G401 (cell line): ENCODE measurements around the gene TNRC18. TPM values are rescaled to one million over a fixed set of nuclear protein-coding genes. Genes with fewer than 3 reads are reported as not detected.
"Not testable (repeated sequence)": the region's sequence is repeated elsewhere in the genome, so short reads cannot be mapped to it uniquely, and the experiment has no call there.

Experiments used
- DNase-seq: peaks from one replicate; pipeline ENCODE4 v3.0.0-alpha.2; 2015; ENCODE audit warnings: low spot score
- in situ Hi-C: cut with HindIII; loops from 2 replicates; pipeline ENCODE4 v1.10.0; 2016; ENCODE audit warnings: low sequenced_read_pairs, mixed read lengths
- total RNA-seq: library from RNA; depleted of rRNA; stranded (reverse); fragments of >200 nt; shearing (Covaris generic); gene quantifications from 2 replicates; pipeline ENCODE4 v1.2.3, GENCODE V29; 2014

TNRC18 gene
- total RNA-seq, 1 experiment from 2014 or later: 31.5 TPM

DNA sequence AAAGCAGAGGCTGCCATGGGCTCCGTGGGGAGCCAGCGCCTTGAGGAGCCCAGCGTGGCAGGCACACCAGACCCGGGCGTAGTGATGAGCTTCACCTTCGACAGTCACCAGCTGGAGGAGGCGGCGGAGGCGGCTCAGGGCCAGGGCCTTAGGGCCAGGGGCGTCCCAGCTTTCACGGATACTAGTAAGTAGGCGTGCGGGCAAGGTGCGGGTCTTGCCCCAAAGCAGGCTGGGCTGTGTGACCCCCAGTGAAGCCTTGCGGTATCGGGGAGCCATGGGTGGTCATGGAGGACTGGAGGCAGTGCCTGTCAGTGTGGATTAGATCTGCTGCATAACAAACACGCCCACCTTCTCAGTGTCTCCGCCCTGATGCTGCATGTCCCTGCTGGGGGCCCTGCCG is 135.8 kb downstream of the TNRC18 start:
- in situ Hi-C loops: no loop called here
- no peak for DNase-seq

GRCh38 chr7:5287373-5287772 is 136.3 kb downstream of the TNRC18 start:
- in situ Hi-C loops, DNase-seq: not testable (repeated sequence)

GRCh38 chr7:5286933-5287332 is 136.7 kb downstream of the TNRC18 start:
- DNase-seq: no peak
- in situ Hi-C loops: no loop called here

- peak; percentile 49 for DNase-seq
- in situ Hi-C loops: no loop called here
These were observed 139.0 kb downstream of the TNRC18 start for GRCh38 chr7:5284304-5285281.

GRCh38 chr7:5283421-5284303 is 140.0 kb downstream of the TNRC18 start:
- peak; percentile 4 for DNase-seq

GRCh38 chr7:5282543-5283316 is 140.9 kb downstream of the TNRC18 start, which contains the start of gene SLC29A4:
TSS of gene SLC29A4 (plus strand) at chr7:5282943. CDS start at chr7:5287817, 4,874 bp downstream.
- peak; percentile 31 for DNase-seq
- in situ Hi-C loops: no loop called here

More at GRCh38 chr7:5283421-5284303, 140.0 kb downstream of the TNRC18 start:
- in situ Hi-C loops: no loop called here

DNA sequence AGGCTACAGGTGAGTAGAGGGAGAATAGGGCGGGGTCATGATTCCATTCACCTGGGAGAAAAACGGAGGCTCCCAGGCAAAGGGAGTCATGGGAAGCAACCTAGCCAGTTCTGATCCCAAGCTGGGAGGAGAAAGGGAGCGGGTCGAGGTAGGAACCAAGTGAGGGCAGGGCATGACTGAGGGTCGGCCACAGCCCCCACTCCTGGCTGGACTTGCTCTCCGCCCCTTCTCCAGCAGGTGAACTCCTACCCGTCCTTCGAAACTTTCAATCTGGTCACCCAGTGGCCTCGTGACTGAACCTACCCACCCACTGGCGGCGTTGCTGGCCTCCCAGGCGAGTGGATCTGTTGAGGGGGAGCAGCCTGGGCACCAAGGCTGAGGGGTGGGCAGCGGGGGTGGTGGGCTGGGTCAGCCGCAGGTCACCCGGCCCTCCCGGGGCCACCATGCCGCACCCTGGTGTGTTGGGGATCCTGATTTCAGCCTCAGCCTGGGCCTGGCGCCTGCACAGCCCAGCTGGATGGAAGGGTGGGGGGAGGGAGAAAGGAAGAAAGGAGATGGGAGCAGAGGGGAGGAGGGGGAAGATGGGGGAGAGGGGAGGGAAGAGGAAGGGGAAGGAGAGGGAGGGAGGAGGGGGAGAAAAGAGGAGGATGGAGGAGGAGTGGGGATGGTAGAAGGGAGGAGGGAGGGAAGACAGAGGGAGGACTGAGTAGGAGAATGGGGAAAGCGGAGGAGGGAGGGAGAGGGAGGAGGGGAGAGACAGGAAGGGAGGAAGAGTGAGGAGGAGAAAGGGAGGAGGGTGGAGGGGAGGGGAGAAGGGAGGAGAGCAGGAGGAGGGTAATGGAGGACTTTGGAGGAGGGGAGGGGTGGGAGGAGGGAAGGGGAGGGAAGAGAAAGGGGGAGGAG is 141.8 kb downstream of the TNRC18 start:
- in situ Hi-C loops, DNase-seq: not testable (repeated sequence)

- in situ Hi-C loops: no loop called here
These were observed 143.9 kb downstream of the TNRC18 start for GRCh38 chr7:5279734-5280133.

DNA sequence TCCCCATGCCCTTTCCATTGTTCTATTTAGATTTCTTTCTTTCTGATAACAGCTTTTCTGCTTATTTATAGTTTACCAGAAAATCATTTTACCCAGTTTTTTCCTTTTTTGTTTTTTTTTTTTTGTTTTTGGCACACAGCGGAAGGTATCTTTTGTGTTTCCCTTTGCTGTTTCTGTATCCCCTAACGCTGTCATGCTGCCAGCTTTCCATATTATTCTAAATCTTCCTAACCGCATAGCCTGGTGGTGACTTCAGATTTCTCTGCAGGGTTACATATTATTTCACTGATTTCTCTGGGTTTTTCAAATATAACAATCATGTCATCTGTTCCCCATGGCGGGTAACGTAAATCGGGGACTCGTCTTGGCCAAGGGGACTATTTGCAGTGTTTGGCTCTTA is 144.9 kb downstream of the TNRC18 start:
- in situ Hi-C loops: no loop called here
- no peak for DNase-seq

More at GRCh38 chr7:5279734-5280133, 143.9 kb downstream of the TNRC18 start:
- DNase-seq: no peak

DNA sequence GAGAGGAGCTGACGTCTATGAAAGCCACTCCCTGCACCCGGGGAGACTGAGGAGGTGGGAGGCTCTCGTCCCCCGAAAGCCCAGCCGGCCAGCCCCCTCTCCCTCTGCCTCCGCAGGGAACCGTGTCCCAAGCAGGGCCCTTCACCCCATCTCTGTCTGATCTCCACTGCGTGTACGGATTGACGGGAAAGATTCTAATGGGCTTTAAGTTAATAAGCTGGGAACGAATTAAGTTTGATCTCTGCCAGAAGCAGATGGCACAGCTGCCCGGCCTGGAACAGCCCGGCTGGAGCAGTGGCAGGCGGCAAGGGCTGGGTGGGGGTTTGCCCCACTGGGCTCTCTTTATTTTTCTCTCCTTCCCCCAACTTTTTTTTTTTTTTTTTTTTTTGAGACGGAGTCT is 147.0 kb downstream of the TNRC18 start:
- DNase-seq: no peak
- in situ Hi-C loops: no loop called here

DNA sequence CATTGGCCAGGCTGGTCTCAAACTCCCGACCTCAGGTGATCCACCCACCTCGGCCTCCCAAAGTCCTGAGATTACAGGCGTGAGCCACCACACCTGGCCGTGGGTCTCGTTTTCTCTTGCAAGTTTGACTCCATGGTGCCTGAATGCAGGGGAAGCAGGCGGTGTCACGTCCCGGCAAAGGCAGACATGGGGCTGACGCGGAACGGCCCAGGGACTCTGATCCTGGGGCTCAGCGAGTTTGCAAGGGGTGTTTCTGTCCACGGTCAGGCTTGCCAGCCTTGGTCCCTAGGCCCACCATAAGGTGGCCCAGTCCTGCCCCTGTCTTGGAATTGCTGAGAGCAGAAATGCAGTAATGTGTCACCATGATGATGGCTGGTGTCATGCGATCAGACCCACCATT is 147.5 kb downstream of the TNRC18 start:
- in situ Hi-C loops, DNase-seq: not testable (repeated sequence)

- in situ Hi-C loops, DNase-seq: not testable (repeated sequence)
These were observed 148.1 kb downstream of the TNRC18 start for GRCh38 chr7:5275510-5275909.

GRCh38 chr7:5274985-5275431 is 148.6 kb downstream of the TNRC18 start:
- DNase-seq, in situ Hi-C loops: not testable (repeated sequence)

GRCh38 chr7:5274441-5274840 is 149.2 kb downstream of the TNRC18 start:
- in situ Hi-C loops: no loop called here
- DNase-seq: no peak

- in situ Hi-C loops, DNase-seq: not testable (repeated sequence)
These were observed 149.7 kb downstream of the TNRC18 start for GRCh38 chr7:5273831-5274405.

GRCh38 chr7:5270788-5271187 is 152.8 kb downstream of the TNRC18 start:
- DNase-seq: no peak
- in situ Hi-C loops: no loop called here

GRCh38 chr7:5269992-5270657 is 153.5 kb downstream of the TNRC18 start:
- in situ Hi-C loops, DNase-seq: not testable (repeated sequence)
